ENCODE results near the gene RNGTT. TPM values are rescaled to one million over a fixed set of nuclear protein-coding genes. Genes with fewer than 3 reads are reported as not detected.

The RNGTT gene
- total RNA-seq, 2 experiments from 2014 or later, result 11.6 to 12.4 TPM

GRCh38 chr6:89007209-89008000 is 44.0 kb upstream of the RNGTT start:
- ChIA-PET CTCF (no interaction called here), POLR2A (interaction anchor here (1.1 kb wide), 1 partner anchor 73 kb away, joined by 3 read pairs; the partner anchor contains the start of gene PNRC1)
- no peak for TF ChIP-seq CTCF (IDR thresholded peaks at IDR 0.05)
- no peaks in the 10 kb centered on the region for H3K9me3 Mint-ChIP-seq
- Histone ChIP-seq H3K27me3 (ENCODE audit: control insufficient read depth in 1 of 2, insufficient read depth in 2 of 2, low read length in 2 of 2) (no peaks in the 10 kb centered on the region), H3K4me1 (ENCODE audit: insufficient read depth, low read length) (peaks cover 7% of the 10 kb centered on the region), H3K4me3 (ENCODE audit: low read length) (no peak overlapping the region), H3K9me3 (ENCODE audit: control insufficient read depth in 1 of 2, insufficient read depth in 1 of 2, low read length in 2 of 2) (no peaks in the 10 kb centered on the region), H3K27ac (ENCODE audit: low read depth in 1 of 2, low read length in 2 of 2) (no peak overlapping the region), H3K36me3 (ENCODE audit: insufficient read depth, low read length) (no peaks in the 10 kb centered on the region)
- H3K36me3 Mint-ChIP-seq (ENCODE audit: low read depth), result no peaks in the 10 kb centered on the region
- no peak for ATAC-seq (ENCODE audit: poor library complexity)
- DNase-seq, result peak in 1 of 14 experiments; percentile 13
- peaks cover 10% of the 10 kb centered on the region for H3K4me1 Mint-ChIP-seq (ENCODE audit: low read depth)
- no peak overlapping the region for H3K4me3 Mint-ChIP-seq
- intact Hi-C loops (cut with DNase I, micrococcal nuclease), result no loop called here
- no peak overlapping the region for H3K27ac Mint-ChIP-seq
- H3K27me3 Mint-ChIP-seq, result no peaks in the 10 kb centered on the region

- no peaks in the 10 kb centered on the region for H3K36me3 ChIP-seq (ENCODE audit: insufficient read depth, low read length)
- Mint-ChIP-seq H3K36me3 (ENCODE audit: low read depth) (no peaks in the 10 kb centered on the region), H3K27me3 (peaks cover 4% of the 10 kb centered on the region), H3K4me1 (ENCODE audit: low read depth) (peaks cover 2% of the 10 kb centered on the region), H3K27ac (no peak overlapping the region), H3K4me3 (no peak overlapping the region), H3K9me3 (no peaks in the 10 kb centered on the region)
- ATAC-seq (ENCODE audit: poor library complexity) (no peak), DNase-seq (no peak)
- no peak overlapping the region for H3K4me3 ChIP-seq (ENCODE audit: low read length)
- no peaks in the 10 kb centered on the region for H3K9me3 ChIP-seq (ENCODE audit: control insufficient read depth in 1 of 2, insufficient read depth in 1 of 2, low read length in 2 of 2)
- peaks cover 3% of the 10 kb centered on the region for H3K4me1 ChIP-seq (ENCODE audit: insufficient read depth, low read length)
- H3K27me3 ChIP-seq (ENCODE audit: control insufficient read depth in 1 of 2, insufficient read depth in 2 of 2, low read length in 2 of 2), result no peaks in the 10 kb centered on the region
- ChIA-PET POLR2A (interaction anchor here (1.7 kb wide), 1 partner anchor 78 kb away, joined by 3 read pairs; the partner anchor contains the start of gene PNRC1), CTCF (interaction anchor here (1.5 kb wide), 1 partner anchor 29 kb away, joined by 3 read pairs; no protein-coding TSS in a partner anchor)
- no peak overlapping the region for H3K27ac ChIP-seq (ENCODE audit: low read depth in 1 of 2, low read length in 2 of 2)
- intact Hi-C loops (cut with DNase I, micrococcal nuclease), result no loop called here
- TF ChIP-seq CTCF (IDR thresholded peaks at IDR 0.05), result no peak
Measured at GRCh38 chr6:89002523-89002922, 39.1 kb upstream of the RNGTT start.

GRCh38 chr6:88997327-88997726 is 33.9 kb upstream of the RNGTT start:
- Mint-ChIP-seq H3K4me3 (no peak overlapping the region), H3K36me3 (ENCODE audit: low read depth) (no peaks in the 10 kb centered on the region), H3K4me1 (ENCODE audit: low read depth) (no peaks in the 10 kb centered on the region), H3K27me3 (peaks cover 4% of the 10 kb centered on the region), H3K9me3 (no peaks in the 10 kb centered on the region), H3K27ac (no peak overlapping the region)
- Histone ChIP-seq H3K27me3 (ENCODE audit: control insufficient read depth in 1 of 2, insufficient read depth in 2 of 2, low read length in 2 of 2) (no peaks in the 10 kb centered on the region), H3K27ac (ENCODE audit: low read depth in 1 of 2, low read length in 2 of 2) (no peak overlapping the region), H3K9me3 (ENCODE audit: control insufficient read depth in 1 of 2, insufficient read depth in 1 of 2, low read length in 2 of 2) (no peaks in the 10 kb centered on the region), H3K36me3 (ENCODE audit: insufficient read depth, low read length) (no peaks in the 10 kb centered on the region), H3K4me3 (ENCODE audit: low read length) (no peak overlapping the region), H3K4me1 (ENCODE audit: insufficient read depth, low read length) (no peaks in the 10 kb centered on the region)
- CTCF ChIA-PET, result no interaction called here
- no peak for TF ChIP-seq CTCF (IDR thresholded peaks at IDR 0.05)
- intact Hi-C loops (cut with DNase I, micrococcal nuclease), result no loop called here
- POLR2A ChIA-PET, result interaction anchor here (1.4 kb wide), 1 partner anchor 83 kb away, joined by 3 read pairs; the partner anchor contains the start of gene PNRC1
- no peak for DNase-seq
- no peak for ATAC-seq (ENCODE audit: poor library complexity)

Data from CD4-positive, alpha-beta T cell (primary cell).